ENCODE data around the gene SLC22A8.

DNA sequence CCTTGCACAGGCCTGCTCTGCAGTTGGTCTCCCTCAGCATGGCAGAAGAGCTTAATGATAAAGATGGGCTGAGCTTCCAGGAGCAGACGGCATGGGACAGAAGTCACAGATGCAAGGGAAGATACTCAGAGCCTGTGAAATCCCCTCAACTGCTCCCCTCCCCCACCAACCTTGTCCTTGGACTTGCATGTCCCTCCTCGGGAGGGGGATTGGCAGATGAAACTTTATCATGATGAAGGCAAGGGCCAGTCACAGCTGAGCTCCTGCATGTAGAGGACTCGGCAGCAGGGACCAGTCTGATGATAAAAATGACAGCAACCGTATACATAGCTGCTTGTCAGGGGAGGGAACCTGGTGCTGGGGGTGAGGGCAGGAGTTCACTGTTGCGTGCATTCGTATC, 6.8 kb upstream of the SLC22A8 start:
- TF ChIP-seq ZNF24 (IDR thresholded peaks at IDR 0.05) (no peak), EP300 (IDR thresholded peaks at IDR 0.05; ENCODE audit: borderline replicate concordance in 1 of 2, control insufficient read depth in 1 of 2, low read depth in 2 of 2, low read length in 2 of 2) (no peak), CREM (IDR thresholded peaks at IDR 0.05; ENCODE audit: low read depth) (no peak), TAF1 (IDR thresholded peaks at IDR 0.05; ENCODE audit: borderline replicate concordance, low read depth, low read length) (no peak), POLR2AphosphoS5 (IDR thresholded peaks at IDR 0.05; ENCODE audit: low read length) (no peak), CEBPB (IDR thresholded peaks at IDR 0.05; ENCODE audit: borderline replicate concordance in 1 of 2, low read depth in 2 of 2, low read length in 2 of 2) (no peak), MTA2 (IDR thresholded peaks at IDR 0.05; ENCODE audit: low read depth) (no peak), RCOR1 (conservative IDR thresholded peaks at IDR 0.05; ENCODE audit: low read depth, low read length) (no peak), POLR2A (IDR thresholded peaks at IDR 0.05; ENCODE audit: low read depth, low read length) (no peak), SMC3 (IDR thresholded peaks at IDR 0.05; ENCODE audit: borderline replicate concordance, low read length) (no peak)
- TF ChIP-seq, protein P1, sequence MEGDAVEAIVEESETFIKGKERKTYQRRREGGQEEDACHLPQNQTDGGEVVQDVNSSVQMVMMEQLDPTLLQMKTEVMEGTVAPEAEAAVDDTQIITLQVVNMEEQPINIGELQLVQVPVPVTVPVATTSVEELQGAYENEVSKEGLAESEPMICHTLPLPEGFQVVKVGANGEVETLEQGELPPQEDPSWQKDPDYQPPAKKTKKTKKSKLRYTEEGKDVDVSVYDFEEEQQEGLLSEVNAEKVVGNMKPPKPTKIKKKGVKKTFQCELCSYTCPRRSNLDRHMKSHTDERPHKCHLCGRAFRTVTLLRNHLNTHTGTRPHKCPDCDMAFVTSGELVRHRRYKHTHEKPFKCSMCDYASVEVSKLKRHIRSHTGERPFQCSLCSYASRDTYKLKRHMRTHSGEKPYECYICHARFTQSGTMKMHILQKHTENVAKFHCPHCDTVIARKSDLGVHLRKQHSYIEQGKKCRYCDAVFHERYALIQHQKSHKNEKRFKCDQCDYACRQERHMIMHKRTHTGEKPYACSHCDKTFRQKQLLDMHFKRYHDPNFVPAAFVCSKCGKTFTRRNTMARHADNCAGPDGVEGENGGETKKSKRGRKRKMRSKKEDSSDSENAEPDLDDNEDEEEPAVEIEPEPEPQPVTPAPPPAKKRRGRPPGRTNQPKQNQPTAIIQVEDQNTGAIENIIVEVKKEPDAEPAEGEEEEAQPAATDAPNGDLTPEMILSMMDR (IDR thresholded peaks at IDR 0.05 in 2 of 3, conservative IDR thresholded peaks at IDR 0.05 in 1 of 3; ENCODE audit: control insufficient read depth in 2 of 3, extremely low read depth in 1 of 3, insufficient read depth in 1 of 3, low read depth in 3 of 3, low read length in 3 of 3) = no peak
- TF ChIP-seq, protein P2, sequence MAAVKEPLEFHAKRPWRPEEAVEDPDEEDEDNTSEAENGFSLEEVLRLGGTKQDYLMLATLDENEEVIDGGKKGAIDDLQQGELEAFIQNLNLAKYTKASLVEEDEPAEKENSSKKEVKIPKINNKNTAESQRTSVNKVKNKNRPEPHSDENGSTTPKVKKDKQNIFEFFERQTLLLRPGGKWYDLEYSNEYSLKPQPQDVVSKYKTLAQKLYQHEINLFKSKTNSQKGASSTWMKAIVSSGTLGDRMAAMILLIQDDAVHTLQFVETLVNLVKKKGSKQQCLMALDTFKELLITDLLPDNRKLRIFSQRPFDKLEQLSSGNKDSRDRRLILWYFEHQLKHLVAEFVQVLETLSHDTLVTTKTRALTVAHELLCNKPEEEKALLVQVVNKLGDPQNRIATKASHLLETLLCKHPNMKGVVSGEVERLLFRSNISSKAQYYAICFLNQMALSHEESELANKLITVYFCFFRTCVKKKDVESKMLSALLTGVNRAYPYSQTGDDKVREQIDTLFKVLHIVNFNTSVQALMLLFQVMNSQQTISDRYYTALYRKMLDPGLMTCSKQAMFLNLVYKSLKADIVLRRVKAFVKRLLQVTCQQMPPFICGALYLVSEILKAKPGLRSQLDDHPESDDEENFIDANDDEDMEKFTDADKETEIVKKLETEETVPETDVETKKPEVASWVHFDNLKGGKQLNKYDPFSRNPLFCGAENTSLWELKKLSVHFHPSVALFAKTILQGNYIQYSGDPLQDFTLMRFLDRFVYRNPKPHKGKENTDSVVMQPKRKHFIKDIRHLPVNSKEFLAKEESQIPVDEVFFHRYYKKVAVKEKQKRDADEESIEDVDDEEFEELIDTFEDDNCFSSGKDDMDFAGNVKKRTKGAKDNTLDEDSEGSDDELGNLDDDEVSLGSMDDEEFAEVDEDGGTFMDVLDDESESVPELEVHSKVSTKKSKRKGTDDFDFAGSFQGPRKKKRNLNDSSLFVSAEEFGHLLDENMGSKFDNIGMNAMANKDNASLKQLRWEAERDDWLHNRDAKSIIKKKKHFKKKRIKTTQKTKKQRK (IDR thresholded peaks at IDR 0.05; ENCODE audit: low read depth, low read length) = no peak
- TF ChIP-seq, protein P3, sequence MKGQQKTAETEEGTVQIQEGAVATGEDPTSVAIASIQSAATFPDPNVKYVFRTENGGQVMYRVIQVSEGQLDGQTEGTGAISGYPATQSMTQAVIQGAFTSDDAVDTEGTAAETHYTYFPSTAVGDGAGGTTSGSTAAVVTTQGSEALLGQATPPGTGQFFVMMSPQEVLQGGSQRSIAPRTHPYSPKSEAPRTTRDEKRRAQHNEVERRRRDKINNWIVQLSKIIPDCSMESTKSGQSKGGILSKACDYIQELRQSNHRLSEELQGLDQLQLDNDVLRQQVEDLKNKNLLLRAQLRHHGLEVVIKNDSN (IDR thresholded peaks at IDR 0.05; ENCODE audit: borderline replicate concordance, extremely low read length, insufficient read depth, low read depth, low read length) = no peak
- TF ChIP-seq, protein P4, sequence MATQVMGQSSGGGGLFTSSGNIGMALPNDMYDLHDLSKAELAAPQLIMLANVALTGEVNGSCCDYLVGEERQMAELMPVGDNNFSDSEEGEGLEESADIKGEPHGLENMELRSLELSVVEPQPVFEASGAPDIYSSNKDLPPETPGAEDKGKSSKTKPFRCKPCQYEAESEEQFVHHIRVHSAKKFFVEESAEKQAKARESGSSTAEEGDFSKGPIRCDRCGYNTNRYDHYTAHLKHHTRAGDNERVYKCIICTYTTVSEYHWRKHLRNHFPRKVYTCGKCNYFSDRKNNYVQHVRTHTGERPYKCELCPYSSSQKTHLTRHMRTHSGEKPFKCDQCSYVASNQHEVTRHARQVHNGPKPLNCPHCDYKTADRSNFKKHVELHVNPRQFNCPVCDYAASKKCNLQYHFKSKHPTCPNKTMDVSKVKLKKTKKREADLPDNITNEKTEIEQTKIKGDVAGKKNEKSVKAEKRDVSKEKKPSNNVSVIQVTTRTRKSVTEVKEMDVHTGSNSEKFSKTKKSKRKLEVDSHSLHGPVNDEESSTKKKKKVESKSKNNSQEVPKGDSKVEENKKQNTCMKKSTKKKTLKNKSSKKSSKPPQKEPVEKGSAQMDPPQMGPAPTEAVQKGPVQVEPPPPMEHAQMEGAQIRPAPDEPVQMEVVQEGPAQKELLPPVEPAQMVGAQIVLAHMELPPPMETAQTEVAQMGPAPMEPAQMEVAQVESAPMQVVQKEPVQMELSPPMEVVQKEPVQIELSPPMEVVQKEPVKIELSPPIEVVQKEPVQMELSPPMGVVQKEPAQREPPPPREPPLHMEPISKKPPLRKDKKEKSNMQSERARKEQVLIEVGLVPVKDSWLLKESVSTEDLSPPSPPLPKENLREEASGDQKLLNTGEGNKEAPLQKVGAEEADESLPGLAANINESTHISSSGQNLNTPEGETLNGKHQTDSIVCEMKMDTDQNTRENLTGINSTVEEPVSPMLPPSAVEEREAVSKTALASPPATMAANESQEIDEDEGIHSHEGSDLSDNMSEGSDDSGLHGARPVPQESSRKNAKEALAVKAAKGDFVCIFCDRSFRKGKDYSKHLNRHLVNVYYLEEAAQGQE (IDR thresholded peaks at IDR 0.05; ENCODE audit: low read depth, low read length) = no peak
